Activated CD8-positive, alpha-beta T cell treated with anti-CD3 and anti-CD28 coated beads for 36 hours (primary cell): Measurements from ENCODE around the gene B3GALT6. TPM values are rescaled to one million over a fixed set of nuclear protein-coding genes. Genes with fewer than 3 reads are reported as not detected.

Source experiments
- ATAC-seq: fragments of 200-7000 bp; cut with Tn5 transposase; one replicate; pipeline ENCODE4 v1.10.0; 2021; ENCODE audit warnings: mild to moderate bottlenecking, moderate library complexity
- CTCF ChIA-PET: fragments of 350-600 bp; sonication (Branson Sonifier 250); formaldehyde crosslinking; loops from one replicate; lab custom pipeline; 2021; ENCODE audit warnings: antibody characterized with exemption; lab: Charles Lee
- POLR2A ChIA-PET: fragments of 350-600 bp; sonication (Branson Sonifier 250); formaldehyde crosslinking; loops from one replicate; lab custom pipeline; 2021; ENCODE audit warnings: antibody characterized with exemption; lab: Charles Lee
- DNase-seq: peaks from one replicate; pipeline ENCODE4 v3.0.0-alpha.2; 2020
- H3K27ac Mint-ChIP-seq: one replicate; pipeline ENCODE4 v1.8.0; 2021; ENCODE audit warnings: mild to moderate bottlenecking, mixed read lengths
- H3K27me3 Mint-ChIP-seq: one replicate; pipeline ENCODE4 v1.8.0; 2021; ENCODE audit warnings: mixed read lengths
- H3K36me3 Mint-ChIP-seq: one replicate; pipeline ENCODE4 v1.8.0; 2021; ENCODE audit warnings: low read depth, mixed read lengths
- H3K4me1 Mint-ChIP-seq: one replicate; pipeline ENCODE4 v1.8.0; 2021; ENCODE audit warnings: low read depth, mixed read lengths
- H3K4me3 Mint-ChIP-seq: one replicate; pipeline ENCODE4 v1.8.0; 2021; ENCODE audit warnings: mild to moderate bottlenecking, moderate library complexity, mixed read lengths
- H3K9me3 Mint-ChIP-seq: one replicate; pipeline ENCODE4 v1.8.0; 2021; ENCODE audit warnings: mixed read lengths
- CTCF ChIP-seq: fragments of 200-600 bp; IDR thresholded peaks from one replicate; pipeline ENCODE4 v1.8.0; 2022; ENCODE audit warnings: antibody characterized with exemption, mild to moderate bottlenecking
- intact Hi-C: fragments of 100-400 bp; cut with micrococcal nuclease; formaldehyde crosslinking; loops from one replicate; pipeline ENCODE4 v1.10.0; 2022
- total RNA-seq, 2 experiments: library from RNA; stranded (reverse); gene quantifications; one replicate each; pipeline ENCODE4 v1.2.3, GENCODE V29; 2021

B3GALT6 gene
- total RNA-seq, 2 experiments from 2014 or later = 13.1 to 14.3 TPM

- intact Hi-C loops = no loop called here
- Mint-ChIP-seq H3K4me1 (no peaks in the 10 kb centered on the region), H3K27ac (no peak overlapping the region), H3K9me3 (no peaks in the 10 kb centered on the region), H3K36me3 (no peaks in the 10 kb centered on the region), H3K4me3 (no peak overlapping the region), H3K27me3 (no peaks in the 10 kb centered on the region)
- POLR2A ChIA-PET = interaction anchor here (0.6 to 1.6 kb wide), 3 partner anchors 10 to 135 kb away, joined by 3 to 4 read pairs (median 3); partner anchors contain the start of gene AURKAIP1
- ATAC-seq (no peak), DNase-seq (no peak)
- CTCF ChIA-PET = interaction anchor here (2.1 kb wide), 1 partner anchor 117 kb away, joined by 6 read pairs; no protein-coding TSS in a partner anchor
- TF ChIP-seq CTCF = no peak
Measured at GRCh38 chr1:1239614-1240347, 7.7 kb downstream of the B3GALT6 start.

GRCh38 chr1:1240348-1240732 is 8.3 kb downstream of the B3GALT6 start:
- H3K27ac Mint-ChIP-seq = no peak overlapping the region
- CTCF ChIA-PET = interaction anchor here (2.1 kb wide), 1 partner anchor 118 kb away, joined by 6 read pairs; no protein-coding TSS in a partner anchor
- no peak for TF ChIP-seq CTCF

GRCh38 chr1:1240822-1241587 is 9.0 kb downstream of the B3GALT6 start:
- TF ChIP-seq CTCF = no peak

More at GRCh38 chr1:1240348-1240732, 8.3 kb downstream of the B3GALT6 start:
- no peak for ATAC-seq
- H3K36me3 Mint-ChIP-seq = no peaks in the 10 kb centered on the region
- H3K4me3 Mint-ChIP-seq = no peak overlapping the region
- no peak for DNase-seq
- H3K9me3 Mint-ChIP-seq = no peaks in the 10 kb centered on the region
- intact Hi-C loops = no loop called here
- no peaks in the 10 kb centered on the region for H3K27me3 Mint-ChIP-seq
- no peaks in the 10 kb centered on the region for H3K4me1 Mint-ChIP-seq
- POLR2A ChIA-PET = no interaction called here

GRCh38 chr1:1241588-1242219 is 9.7 kb downstream of the B3GALT6 start:
- ATAC-seq (no peak), DNase-seq (no peak)
- no peaks in the 10 kb centered on the region for H3K4me1 Mint-ChIP-seq
- H3K36me3 Mint-ChIP-seq = no peaks in the 10 kb centered on the region
- intact Hi-C loops = no loop called here
- no peak overlapping the region for H3K27ac Mint-ChIP-seq
- ChIA-PET CTCF (interaction anchor here (2.1 kb wide), 1 partner anchor 119 kb away, joined by 6 read pairs; no protein-coding TSS in a partner anchor), POLR2A (interaction anchor here (1.0 to 1.7 kb wide), 3 partner anchors 9 to 57 kb away, joined by 3 to 4 read pairs (median 3); no protein-coding TSS in a partner anchor)
- H3K9me3 Mint-ChIP-seq = no peaks in the 10 kb centered on the region
- TF ChIP-seq CTCF = no peak
- H3K4me3 Mint-ChIP-seq = no peak overlapping the region
- H3K27me3 Mint-ChIP-seq = no peaks in the 10 kb centered on the region

More at GRCh38 chr1:1240822-1241587, 9.0 kb downstream of the B3GALT6 start:
- H3K27me3 Mint-ChIP-seq = no peaks in the 10 kb centered on the region
- no peaks in the 10 kb centered on the region for H3K9me3 Mint-ChIP-seq
- ChIA-PET CTCF (interaction anchor here (2.1 kb wide), 1 partner anchor 119 kb away, joined by 6 read pairs; no protein-coding TSS in a partner anchor), POLR2A (interaction anchor here (1.0 kb wide), 1 partner anchor 57 kb away, joined by 3 read pairs; no protein-coding TSS in a partner anchor)
- no peaks in the 10 kb centered on the region for H3K36me3 Mint-ChIP-seq
- no peak for DNase-seq
- no peak for ATAC-seq
- H3K4me3 Mint-ChIP-seq = no peak overlapping the region
- intact Hi-C loops = no loop called here
- no peaks in the 10 kb centered on the region for H3K4me1 Mint-ChIP-seq
- H3K27ac Mint-ChIP-seq = no peak overlapping the region
